HL-60/S4 (cell line): ENCODE data around the gene GON7.

ENCODE experiments used
- in situ Hi-C: fragments of 300-500 bp; cut with MboI; formaldehyde crosslinking; loops from 2 replicates; pipeline ENCODE4 v1.14.3; 2022; ENCODE audit warnings: low sequenced_read_pairs

GON7 gene, protein sequence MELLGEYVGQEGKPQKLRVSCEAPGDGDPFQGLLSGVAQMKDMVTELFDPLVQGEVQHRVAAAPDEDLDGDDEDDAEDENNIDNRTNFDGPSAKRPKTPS

GRCh38 chr14:93206793-93207467 is at the start of gene GON7, which contains the start of gene UBR7:
Gene GON7 (minus strand): TSS chr14:93207065. CDS start chr14:93207037, 28 bp downstream.
Gene UBR7 (plus strand): TSS chr14:93207256. CDS start chr14:93207292, 36 bp downstream.
- in situ Hi-C loops, result no loop called here

- in situ Hi-C loops, result loop anchor here (25.0 kb wide), 1 partner anchor 288 kb away; no protein-coding TSS in a partner anchor
Observed at GRCh38 chr14:93249128-93249831, 42.4 kb upstream of the GON7 start.

GRCh38 chr14:93246534-93246933 is 39.7 kb upstream of the GON7 start:
- in situ Hi-C loops, result loop anchor here (25.0 kb wide), 1 partner anchor 291 kb away; no protein-coding TSS in a partner anchor

DNA sequence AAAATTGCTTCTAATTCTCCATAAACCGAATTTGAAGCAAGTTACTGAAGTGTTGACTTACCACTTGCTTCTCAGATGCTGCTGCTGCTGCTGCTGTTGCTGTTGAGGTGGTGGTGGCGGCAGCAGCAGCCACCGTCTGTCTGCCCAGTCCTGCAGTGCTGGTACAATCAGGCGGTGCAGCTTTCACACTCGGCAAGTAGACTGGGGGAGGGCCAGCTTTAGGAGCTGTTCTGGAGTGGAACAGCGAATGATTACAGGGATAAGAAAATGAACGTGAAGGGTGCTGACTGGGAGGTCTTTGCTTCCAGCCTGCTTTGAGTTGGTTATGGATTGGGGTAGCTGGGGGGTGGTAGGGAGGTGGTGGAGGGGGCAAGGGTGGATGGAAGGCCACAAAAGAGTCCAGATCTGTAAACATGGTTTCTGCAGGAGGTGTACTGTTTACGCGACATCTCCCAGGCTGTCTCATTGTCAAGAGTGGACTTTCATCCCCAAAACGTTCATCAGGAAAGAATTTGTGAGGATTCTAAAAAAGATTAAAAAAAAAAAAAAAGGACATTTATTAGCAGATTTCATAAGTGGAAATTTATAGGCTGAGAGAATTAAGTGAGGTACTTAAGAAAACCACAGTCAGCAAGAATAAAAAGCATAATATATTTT is 39.0 kb upstream of the GON7 start:
- in situ Hi-C loops, result loop anchor here (25.0 kb wide), 1 partner anchor 291 kb away; no protein-coding TSS in a partner anchor

DNA sequence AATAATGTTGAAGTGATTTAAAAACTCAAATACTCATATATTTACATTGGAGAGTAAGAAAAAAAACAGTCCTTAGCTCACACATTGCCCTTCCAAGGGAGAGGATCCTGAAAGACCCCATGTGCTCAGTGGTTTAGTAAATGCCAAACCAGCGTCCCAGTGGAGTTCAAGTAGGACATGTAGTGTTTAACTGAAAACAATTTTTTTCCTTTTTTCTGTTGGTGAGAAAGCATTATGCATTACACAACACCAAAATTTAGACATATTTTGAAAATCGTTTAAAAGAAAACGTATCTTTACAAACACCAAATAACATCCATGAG is 33.8 kb upstream of the GON7 start:
- in situ Hi-C loops, result loop anchor here (25.0 kb wide), 1 partner anchor 297 kb away; no protein-coding TSS in a partner anchor

DNA sequence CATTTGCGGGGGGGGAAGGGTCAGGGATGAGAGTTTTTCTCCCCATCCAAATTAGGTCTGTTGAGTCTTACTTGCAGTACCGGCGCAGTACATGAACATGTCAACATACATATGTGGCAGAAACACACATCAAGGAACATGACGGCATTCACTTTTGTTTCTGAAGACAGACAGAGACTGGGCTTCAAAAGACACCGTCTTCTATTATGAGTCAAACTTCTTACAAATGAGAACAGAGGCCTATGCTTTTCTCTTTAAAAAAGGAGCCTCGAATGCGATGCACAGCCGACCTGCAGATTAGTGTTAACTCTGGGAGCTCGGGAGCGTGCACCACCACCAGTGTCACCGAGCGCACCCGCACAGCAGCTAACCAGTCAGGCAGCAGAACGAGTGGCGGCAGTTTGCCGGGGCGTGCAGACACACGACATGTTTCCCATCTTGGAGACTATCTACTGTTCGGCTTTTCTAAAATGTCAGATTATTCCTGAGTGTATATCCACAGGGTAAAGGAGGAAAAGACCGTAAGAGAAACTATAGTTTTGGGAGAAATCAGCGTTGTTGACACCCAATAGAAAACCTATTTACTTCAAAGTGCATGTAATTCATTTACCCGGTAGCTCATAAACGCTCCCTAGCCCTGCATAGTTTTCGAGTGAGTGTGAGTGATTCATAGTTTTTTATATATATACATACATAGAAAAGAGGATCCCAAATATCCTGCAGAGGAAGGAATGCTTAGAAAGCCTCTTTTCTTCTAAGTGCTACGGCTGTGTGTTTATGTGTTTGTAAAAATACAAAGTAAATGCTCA is 33.2 kb upstream of the GON7 start:
- in situ Hi-C loops, result loop anchor here (25.0 kb wide), 1 partner anchor 297 kb away; no protein-coding TSS in a partner anchor

- in situ Hi-C loops, result loop anchor here (25.0 kb wide), 1 partner anchor 303 kb away; no protein-coding TSS in a partner anchor
Observed at GRCh38 chr14:93234798-93235197, 27.9 kb upstream of the GON7 start.

DNA sequence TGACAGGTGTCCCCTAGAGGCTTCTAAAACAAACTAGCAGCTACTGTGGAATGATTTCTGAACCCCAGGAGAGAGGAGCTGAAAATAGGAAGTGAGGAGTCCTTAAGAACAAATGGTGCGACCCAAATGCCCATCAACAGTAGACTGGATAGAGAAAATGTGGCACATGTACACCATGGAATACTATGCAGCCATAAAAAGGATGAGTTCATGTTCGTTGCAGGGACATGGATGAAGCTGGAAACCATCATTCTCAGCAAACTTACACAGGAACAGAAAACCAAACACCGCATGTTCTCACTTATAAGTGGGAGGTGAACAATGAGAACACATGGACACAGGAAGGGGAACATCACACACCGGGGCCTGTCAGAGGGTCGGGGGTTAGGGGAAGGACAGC is 26.2 kb upstream of the GON7 start:
- in situ Hi-C loops, result loop anchor here (25.0 kb wide), 1 partner anchor 304 kb away; no protein-coding TSS in a partner anchor

DNA sequence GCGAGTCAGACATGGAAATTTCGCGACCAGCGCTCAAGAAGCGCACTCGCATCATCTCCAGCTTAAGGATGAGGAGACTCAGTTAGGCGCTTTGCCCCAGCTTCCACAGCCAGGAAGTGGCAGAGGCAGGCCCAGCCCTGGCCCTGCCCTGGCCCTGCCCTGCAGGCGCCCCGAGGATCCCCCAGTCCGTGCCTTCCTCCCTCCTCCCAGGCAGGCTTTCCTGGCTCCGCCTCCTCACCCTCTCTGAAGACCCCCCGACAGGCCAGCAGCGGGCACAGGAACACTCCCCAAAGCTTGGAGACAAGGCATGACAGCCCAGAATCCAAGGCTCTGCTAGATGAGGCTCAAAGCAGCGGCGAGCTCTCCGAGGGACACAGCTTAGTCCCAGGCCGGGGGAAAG is 25.3 kb upstream of the GON7 start:
- in situ Hi-C loops, result loop anchor here (25.0 kb wide), 1 partner anchor 305 kb away; no protein-coding TSS in a partner anchor

GRCh38 chr14:93231129-93231979 is 24.5 kb upstream of the GON7 start:
- in situ Hi-C loops, result loop anchor here (25.0 kb wide), 1 partner anchor 306 kb away; no protein-coding TSS in a partner anchor

- in situ Hi-C loops, result loop anchor here (25.0 kb wide), 1 partner anchor 307 kb away; no protein-coding TSS in a partner anchor
Observed at GRCh38 chr14:93230539-93230938, 23.7 kb upstream of the GON7 start.

DNA sequence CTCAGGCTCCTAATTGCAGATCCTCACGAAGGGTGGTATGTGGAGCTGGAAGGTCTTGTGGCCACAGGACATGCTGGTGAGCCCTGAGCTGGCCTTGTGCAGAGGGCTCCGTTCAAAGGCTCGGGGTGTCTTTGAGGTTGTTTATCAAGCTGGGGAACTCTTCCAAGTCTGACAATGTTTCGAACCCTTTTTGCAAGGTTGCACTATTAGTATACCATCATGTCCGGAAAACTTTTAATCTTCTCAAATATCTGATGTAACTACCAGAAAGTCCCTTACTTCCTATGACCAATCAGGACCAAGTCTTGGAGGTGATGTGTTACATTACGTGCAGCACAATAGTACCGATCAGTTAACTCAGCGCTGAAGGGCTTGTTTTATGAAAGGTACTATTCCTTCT is 21.7 kb upstream of the GON7 start:
- in situ Hi-C loops, result loop anchor here (25.0 kb wide), 1 partner anchor 309 kb away; no protein-coding TSS in a partner anchor

GRCh38 chr14:93223565-93223964 is 16.7 kb upstream of the GON7 start:
- in situ Hi-C loops, result no loop called here

- in situ Hi-C loops, result no loop called here
Observed at GRCh38 chr14:93220509-93220908, 13.6 kb upstream of the GON7 start.

DNA sequence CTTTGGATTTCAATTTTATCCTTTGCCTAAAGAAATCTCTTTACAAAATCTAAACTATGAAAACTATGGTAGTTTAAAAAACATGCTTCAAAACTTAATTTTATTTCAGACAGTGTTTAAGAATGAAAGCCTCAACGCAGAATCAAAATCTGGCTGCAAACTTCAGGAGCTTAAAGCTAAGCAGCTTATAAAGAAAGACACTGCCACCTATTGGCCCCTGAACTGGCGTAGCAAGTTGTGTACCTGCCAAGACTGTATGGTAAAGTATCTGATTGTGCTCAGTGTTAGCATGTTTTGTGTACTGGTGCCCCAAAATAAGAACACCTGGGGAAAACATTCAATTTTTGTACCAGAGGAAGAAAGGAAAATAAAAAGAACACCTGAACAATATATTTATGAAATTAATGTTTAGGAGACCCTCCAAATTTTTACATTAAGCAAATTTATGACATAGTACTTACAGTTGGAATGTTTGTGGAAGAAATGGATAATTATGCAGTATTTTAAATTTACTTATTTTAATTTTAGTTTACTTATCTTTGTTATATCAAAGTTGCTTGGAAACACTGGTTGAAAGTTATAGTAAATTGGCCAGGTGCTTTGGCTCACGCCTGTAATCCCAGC is 12.3 kb upstream of the GON7 start:
- in situ Hi-C loops, result no loop called here

GRCh38 chr14:93214598-93214997 is 7.7 kb upstream of the GON7 start:
- in situ Hi-C loops, result no loop called here

- in situ Hi-C loops, result no loop called here
Observed at GRCh38 chr14:93212432-93212831, 5.6 kb upstream of the GON7 start.

- in situ Hi-C loops, result no loop called here
Observed at GRCh38 chr14:93207468-93208308, 823 bp upstream of the GON7 start.
